ENCODE results near the gene WWOX.

The WWOX gene

DNA sequence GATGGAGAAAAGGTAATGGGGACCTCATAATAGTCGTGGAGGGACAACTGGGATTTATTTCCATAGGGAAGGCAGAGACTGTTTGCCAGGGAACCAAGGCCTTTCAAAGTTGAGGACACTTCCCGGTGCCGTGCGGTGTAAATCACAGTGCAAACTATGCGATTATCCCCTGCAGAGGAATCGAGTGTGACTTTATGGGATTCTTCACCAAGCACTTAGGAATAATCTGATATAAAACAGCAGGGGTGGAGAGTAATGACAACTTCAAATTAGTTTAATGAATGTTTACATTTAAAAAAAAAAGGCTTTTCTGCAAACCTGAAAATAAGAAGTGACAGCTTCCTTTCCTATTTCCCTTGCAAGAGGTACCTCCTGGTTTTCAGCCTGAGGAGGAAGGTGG lies 962.9 kb downstream of the WWOX start:
- DNase-seq, result no peak

DNA sequence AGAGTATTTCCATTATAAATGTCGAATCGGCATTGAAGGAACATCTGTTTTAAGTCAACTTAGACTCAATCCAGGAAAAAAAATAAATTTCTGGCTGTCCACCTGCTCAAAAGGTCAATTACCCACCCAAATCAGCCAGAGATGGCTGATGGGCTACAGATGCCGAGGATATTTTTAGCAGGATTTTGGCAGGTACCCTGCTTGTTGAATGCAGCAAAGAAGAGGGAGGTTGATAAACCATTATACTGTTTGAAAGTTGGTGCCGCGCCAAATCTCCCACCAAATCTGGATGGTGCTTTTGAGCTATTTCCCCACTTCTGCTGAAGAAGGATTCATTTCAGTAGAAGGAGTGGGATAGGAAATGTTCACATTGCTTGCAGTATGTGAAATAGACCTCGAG lies 963.4 kb downstream of the WWOX start:
- DNase-seq, result no peak

DNA sequence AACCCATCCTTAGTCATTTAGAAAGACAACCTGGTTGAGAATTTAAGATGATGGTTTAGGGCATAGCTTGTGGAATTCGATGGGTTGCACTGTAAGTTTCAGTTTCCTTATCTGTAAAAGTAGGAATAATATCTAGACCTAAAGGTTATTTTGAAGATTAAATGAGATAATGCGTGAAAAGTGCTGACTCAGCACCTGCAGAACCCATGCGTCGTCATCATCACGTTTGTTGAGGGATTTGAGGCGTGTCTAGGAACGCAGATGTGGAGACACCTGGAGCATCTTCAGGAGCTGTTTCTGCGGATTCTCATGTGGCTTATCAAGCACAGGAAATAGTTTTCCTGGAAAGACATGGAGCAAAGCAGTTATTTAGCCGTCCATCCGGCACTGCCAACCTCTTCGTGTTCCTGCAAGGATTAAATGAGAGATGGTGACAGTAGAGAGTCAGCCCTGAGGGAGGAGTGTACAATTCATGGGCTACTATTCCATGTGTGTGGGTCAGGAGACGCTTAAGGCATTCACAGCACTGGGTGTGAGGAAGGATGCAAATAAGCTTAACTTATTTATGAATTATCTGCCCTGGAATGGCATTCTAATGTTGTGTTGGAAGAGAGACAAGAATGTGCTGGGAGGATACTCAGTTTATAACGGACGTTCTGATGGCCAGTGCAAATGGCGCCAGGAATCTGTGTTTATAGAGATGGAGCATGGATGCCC lies 965.0 kb downstream of the WWOX start:
- no peak for DNase-seq

DNA sequence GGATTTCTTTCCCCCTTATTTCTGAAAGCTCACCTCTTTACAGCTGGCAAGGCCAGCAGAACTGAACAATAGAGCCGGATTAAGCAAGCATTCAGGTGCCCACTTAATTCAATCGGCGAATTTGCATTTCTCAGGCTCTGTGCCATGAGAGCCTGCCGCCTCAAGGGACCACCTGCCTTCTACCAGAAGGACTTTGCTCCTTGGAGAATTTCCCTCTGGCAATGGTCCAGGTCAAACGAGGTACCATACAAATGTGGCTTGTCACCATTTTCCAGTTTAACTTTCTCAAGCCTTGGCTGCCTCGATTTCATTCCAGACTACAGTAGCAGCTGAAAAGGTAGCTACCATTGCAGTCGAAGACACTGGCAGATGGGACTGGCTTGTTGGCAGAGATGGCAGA lies 967.1 kb downstream of the WWOX start:
- peak; percentile 12 for DNase-seq

DNA sequence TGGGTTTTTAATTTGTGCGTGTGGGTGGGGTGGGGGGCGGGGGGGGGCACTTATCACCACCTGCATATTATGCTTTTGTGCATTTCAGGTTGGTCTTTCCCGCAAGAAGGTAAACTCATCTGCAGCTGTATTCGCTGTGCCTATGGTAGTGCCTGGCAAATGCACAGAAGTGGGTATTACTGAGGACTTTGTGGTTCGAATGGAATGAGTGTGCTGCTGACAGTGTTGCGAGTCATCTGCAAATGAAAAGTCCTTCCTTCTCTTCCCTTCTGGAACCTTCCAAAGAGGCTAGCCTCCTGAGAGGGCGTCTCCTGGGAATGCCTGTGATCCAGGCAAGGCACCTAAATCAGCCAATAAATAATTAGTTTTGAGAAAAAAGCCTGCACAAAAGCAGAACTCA lies 968.1 kb downstream of the WWOX start:
- DNase-seq, result no peak

DNA sequence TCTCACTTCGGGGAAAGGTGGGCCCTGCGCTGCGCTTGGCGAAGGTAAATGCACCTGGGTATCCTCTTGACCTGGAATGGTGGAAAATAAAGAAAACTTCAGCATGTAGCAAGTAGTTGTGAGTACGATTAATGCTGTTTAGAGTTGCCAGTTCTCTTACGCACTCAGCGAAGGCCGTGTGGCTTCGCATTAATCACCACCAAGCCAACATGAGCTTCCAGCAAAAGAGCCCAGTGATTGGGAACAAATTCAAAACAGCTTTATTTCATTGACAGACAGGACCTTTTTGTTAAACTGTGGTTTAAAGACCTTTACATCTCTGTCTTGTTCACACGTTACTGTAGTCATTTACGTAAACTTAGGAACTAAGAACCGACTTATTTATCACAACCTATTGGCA lies 969.7 kb downstream of the WWOX start:
- no peak for DNase-seq

DNA sequence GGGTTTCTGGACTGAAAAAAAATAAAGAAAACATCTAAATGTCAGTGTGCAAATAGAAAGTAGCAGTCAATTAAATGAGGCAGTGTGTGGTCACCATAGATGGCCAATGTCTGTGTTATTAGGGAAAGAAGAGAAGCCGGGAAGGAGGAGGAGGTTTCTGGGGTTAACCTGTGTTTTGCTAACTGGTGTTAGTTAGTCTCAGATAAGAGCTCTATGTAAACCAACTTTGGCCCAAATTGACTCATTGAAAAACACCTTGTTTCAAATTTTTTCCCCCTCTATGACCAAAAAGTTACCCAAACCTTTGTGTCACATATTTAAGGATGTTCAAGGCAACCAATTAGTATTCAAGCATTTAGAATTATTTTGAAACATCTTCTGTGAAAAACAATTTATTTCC lies 970.2 kb downstream of the WWOX start:
- DNase-seq, result no peak

DNA sequence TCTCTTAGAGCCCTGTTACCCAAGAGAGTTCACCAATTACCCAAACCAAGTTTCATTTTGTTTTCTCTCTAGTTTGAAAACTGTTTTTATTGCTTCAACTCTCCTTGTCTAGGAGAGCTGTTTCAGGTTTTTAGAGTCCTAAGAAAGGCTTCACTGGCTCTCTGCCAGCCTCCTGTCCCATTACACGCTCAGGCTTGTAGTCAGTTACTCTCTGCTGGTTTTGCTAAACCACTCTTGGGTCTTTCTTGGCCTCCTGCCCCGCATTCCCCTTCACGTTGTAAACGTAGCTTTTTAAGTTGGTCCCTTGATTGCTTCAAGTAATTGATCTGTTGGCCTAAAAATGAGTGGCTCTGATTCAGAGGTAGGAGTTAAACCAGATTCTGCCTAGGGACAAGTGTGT lies 972.0 kb downstream of the WWOX start:
- no peak for DNase-seq

DNA sequence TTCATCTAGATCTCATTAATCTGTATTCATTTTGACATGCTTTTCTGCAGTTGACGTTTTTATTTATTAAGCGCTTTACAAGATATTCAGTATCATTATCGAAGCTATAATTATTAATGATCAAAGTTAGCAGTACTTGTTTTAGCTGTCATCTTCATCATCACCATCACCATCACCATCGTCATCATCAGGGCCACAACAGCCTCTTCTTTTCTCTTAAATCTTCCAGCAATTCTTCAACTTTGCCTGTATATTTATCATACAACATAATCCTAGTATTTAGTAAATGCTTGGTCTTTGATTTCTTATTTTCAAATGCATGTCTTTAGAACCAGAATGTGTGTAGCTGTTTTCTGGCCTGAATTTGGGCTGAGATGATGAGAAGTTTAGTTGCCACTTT lies 973.1 kb downstream of the WWOX start:
- DNase-seq, result no peak

DNA sequence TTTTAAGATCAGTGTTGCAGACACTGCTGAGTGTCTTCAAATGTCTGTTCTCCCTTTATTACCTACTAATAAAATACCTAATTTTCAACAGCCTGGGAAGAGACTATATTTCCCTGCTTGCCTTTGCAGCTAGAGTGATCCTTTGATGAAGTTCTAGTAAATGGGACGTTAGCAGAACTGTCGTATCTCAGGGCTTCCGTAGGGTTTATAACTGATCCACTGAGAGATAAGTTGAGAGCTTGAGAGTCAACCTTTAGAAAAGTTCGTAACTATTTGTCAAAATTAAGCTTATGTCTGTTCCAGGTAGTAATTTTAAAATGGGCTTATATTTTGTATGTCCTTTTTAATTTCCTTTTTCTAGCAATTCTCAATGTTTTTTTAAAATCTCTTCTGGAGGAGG lies 974.1 kb downstream of the WWOX start:
- no peak for DNase-seq

DNA sequence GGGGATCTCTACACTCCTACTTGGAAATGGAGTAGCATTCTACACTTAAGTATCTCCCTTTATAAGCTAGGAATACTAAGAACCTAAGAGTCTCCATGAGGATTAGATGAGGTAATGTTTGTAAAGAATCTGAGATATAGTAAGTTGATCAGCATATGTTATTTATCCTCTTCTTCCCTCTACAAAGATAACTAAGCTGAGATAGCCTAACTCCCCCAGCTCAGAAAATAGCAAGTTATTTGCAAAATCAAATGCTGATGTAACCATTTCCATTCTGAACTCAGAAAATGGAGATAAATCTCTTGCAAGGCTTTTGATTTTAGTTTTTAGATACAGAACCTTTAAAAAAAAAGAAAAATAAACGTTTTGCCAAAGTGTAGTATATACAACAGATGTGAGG lies 975.1 kb downstream of the WWOX start:
- DNase-seq, result no peak

DNA sequence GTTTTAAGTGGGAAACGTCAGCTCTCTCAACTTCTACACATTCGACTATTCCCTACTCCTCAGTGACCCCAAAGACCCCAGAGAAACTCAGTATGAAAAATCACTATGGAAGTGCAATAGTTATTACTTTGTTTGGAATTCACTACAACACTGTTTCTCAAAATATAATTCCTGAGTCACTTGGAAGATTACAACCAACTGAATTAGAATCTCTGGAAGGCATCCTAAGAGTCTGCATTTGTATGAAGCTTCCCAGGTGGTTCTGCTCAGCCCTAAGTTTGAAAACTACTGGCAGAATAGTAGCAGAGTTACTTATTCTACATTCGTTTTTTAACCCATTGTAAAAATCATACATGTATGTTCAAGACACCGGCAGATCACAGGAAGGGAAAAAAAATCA lies 975.5 kb downstream of the WWOX start:
- no peak for DNase-seq

DNA sequence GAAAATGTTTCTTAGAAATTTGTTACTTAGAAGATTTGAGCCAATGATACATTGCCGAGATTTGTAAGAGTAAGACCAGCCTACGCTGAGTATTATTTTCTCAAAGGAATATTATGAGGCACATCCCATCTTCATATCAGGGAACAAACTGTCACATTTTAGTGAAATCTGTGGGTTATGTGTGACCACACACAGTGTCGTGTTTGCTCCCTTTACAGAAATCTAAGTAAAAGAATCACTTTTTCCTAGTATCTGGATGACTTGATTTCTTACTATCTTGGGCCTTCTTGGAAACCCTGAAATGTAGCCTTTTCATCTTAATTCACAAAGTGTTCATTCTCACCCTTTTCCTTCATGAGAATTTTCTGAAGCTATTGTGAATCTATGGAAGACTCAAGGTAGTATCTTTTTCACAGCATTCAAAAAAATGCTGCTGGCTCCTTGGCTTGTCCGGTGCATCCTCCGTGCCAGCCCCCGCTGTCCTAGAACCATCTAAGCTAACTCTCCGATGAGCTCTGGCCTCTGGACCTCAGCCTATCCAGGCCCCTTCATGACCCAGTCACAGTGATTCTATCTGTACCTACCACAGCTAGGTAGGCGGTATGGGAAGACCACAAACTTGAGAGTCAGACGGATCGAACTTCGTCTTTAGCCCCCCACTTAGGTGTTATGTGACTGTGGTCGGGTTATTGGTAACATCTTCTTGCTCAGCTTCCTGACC lies 976.8 kb downstream of the WWOX start:
- no peak for DNase-seq

DNA sequence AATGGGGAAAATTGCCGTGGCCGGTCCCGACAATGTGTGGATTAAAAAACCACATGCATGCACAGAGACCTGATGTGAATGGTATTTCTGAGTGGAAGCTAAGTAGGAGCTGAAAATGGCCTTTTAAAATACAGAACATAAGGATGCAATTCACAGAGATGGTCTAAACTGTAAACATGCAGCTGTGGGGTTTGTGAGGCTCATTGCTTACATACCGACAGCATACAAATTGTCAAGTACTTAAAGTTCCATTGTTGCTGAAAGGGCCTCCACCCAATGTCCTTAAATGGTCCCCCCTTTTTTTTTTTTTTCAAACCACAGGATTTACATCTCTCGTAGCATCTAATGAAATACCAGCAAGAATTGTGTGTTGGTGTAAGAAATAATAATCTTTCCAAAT lies 977.9 kb downstream of the WWOX start:
- no peak for DNase-seq

DNA sequence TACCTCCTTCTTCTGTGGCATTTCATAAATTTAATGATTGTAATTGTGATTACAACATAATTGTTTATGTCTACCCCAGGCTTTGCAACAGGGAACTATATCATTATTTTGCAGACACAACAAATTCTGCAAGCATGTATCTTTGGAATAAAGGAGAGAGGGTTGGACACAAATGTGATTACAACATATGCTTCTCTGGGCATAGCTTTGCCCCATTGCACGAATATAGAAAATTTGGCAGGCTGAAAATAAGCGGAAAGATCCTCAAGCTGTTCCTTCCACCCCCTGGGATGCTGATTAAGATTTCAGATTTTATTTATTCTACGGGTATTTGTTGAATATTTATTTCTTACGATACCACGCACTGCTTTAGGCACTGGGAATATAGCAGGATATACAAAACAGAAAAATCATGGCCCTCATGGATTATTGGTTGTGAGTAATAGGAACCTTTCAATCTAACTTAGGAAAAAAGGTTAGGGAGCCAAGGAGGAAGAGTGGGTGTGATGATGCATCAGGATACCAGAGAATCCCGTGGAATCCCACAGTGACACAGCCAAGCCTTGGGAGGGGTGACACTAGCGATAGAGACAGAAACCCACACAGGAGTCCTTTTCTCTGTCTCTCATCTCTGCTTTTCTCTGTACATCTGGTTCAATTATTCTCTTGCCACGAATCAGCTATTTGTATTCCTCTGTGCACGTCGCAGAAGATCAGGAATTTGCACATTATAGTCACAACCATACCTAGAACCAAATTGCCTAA lies 980.4 kb downstream of the WWOX start:
- no peak for DNase-seq

DNA sequence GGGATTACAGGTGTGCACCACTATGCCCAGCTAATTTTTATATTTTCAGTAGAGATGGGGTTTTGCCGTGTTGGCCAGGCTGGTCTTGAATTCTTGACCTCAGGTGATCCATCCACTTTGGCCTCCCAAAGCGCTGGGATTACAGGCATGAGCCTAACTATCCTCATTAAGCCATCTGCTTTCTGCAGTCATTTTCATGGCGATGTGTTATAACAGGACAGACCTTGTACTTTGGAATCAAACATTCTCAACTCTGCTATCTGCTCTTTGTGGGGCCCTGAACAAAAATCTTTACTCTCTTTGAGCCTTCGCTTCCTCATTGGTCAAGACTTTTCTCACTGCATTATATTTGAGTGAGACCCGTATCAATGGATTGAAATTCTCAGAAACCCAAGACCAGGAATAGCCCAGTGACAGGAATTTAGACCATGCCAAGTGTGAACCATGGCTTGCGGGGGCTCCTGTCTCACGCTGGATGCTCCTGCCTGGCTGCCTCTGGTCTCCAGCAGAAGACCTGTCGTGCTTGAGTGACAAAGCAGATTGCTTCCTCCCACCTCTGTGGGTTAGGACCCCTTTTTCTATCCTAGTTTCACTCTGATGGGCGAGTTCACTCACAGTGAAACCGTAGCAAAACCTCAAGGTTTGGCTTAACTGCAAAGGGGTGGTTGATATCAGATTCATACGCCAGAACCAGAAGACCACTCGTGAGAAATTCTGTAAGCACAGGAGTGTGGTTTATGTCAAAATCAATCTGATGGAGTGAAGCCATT lies 982.0 kb downstream of the WWOX start:
- peak; percentile 2 for DNase-seq

DNA sequence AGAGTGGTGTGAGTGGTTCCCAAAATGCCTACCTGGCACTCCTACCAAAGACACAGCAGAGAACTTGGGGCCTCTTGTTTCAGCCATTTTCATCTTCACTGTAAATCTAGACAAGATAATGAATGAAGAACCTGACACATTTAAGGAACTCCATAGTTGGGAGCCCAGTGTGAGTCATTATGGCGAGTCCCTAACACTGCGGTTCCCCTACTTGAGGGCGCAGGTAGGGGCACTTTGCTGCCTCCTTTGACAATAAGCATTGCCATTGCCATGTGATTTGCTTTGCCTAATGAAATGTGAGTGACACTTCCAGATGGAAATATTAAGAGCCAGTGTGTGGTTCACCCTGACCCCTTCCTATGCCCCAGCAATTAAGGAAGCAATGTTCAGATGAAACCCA lies 983.5 kb downstream of the WWOX start:
- no peak for DNase-seq

DNA sequence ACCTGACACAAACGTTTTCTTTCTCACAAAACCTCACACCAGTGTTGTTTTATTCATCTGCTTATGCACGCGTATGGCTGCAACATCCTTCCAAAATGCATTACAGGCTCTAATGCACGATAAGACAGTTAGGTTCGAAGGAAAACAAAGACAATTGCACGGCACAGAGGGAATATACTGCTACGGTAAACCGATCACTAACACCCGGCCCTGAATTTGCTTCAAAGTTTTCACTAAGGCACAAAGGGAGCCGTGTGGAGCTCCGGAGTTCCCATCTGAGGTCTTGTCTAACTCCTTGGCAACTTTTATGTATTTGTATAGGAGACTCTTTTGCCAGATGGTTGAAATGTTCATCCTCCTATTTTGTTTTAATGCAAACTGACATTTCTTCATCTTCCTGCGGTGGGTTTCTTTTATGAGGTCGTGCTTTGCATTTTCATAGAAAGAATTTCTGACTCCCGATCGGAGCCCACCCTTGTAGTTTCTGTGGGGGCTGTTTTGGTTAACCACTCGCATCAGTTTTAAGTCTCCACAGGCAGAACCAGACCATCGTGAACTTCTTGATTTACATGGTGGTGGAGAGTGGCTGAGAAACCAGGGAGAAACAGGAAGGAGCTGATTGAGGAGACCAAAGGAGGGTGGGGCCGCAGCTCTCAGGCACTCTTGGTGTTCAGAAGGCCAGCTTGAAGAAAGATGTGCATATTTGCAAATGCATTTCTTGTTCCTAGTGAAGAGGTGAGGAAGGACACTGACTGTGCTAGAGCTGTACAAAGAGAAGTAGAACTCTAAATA lies 984.2 kb downstream of the WWOX start:
- DNase-seq, result no peak

DNA sequence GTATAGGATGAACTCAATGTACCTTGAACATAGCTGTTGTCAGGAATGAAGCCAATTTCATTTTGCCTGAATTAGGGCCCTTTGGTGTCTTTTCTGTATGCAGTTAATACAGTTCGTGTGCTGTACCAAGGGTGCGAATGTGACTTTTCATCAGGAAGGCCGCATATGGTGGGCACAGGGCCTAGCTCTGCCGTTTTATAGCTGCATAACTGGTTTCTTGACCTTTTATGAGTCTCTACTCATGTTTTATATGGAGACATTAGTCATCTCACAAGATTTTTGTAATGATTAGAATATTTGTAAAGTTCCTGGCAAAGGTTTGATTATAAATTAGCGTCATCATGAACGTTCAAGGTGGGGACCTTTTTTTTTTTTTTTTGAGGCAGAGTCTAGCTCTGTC lies 989.5 kb downstream of the WWOX start:
- DNase-seq, result no peak

DNA sequence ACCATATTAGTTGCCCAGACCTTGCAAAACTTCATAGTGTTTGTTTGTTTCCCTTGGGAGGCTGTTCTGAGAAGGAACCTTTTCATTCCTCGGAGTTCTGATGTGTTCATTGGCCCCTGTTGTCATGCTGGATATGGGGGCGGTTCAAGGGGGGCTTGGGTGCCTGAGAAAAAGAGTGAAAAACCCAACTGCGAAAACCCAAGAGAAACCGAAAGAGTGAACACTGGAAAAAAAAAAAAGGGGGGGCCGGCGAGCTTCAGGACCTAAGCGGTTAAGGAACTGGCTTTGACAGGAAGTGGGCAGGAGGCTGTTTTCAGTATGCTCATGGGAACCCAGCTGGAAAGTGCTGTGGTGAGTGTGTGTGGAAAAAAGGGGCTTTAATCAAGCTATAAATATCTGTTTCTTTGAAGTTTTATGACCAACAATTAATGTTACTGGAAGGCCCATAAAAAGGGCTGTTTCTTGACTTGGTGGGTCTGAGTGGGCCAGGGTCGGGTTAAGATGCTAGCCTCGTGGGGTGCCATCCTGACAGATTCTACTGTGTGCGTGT lies 990.4 kb downstream of the WWOX start:
- no peak for DNase-seq

DNA sequence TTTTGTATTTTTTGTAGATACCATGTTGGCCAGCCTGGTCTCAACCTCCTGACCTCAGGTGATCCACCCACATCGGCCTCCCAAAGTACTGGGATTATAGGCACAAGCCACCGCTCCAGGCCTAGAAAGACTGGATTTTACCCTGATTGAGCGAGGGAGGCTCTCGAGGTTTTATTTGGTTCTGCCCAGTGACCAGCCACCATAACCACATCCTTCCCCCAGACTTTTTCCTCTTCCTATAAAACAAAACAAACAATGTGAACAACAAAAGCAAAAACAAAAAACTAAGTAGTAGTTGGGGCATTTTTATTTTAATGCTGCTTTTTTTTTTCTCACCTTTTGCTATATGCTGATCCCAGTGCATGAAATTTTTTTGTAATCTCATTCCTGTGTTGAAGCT lies 991.5 kb downstream of the WWOX start:
- DNase-seq, result no peak

DNA sequence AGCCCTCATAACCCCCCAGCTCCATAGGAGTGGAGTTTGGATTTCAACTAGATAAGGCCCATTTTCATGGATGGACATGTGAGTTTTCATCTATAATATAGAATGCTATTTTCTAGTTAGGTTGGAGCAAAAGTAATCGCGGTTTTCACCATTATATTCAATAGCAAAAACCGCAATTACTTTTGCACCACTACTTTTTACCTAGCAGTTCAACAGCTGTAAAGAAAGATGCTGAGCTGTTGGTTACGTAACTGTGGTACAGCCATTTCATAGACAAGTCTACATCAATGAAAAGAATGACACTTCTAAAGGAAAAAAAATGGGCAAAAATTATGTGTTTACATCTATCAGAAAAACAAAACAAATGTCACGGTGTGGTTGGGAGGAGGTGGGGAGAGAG lies 993.4 kb downstream of the WWOX start:
- no peak for DNase-seq
